Lower leg skin (tissue), 4 donors: Measurements from ENCODE around the gene NTM. TPM values are rescaled to one million over a fixed set of nuclear protein-coding genes. Genes with fewer than 3 reads are reported as not detected.

Experiments used
- DNase-seq, 2 donors: peaks; one replicate each; pipeline ENCODE4 v3.0.0-alpha.2; 2019; ENCODE audit warnings: low spot score in 2 of 2
- H3K4me3 ChIP-seq: fragments of 200-600 bp; sonication (generic); 2 replicates; pipeline ENCODE4 v1.5.1; 2017; ENCODE audit warnings: mild to moderate bottlenecking, low read depth; ENCODE audit not compliant: poor library complexity, severe bottlenecking
- CTCF ChIP-seq, 3 donors: fragments of 450-650 bp; IDR thresholded peaks; one replicate each; pipeline ENCODE4 v1.5.1; 2016; ENCODE audit warnings: antibody characterized with exemption in 3 of 3, mild to moderate bottlenecking in 3 of 3, moderate library complexity in 2 of 3
- POLR2A ChIP-seq, 2 donors: fragments of 450-650 bp; IDR thresholded peaks; one replicate each; pipeline ENCODE4 v1.6.1; 2016 to 2017; ENCODE audit warnings: antibody characterized with exemption in 2 of 2, mild to moderate bottlenecking in 1 of 2, moderate library complexity in 1 of 2
- WGBS, 2 donors: methylation state at CpG; one replicate each; pipeline ENCODE4 v1.1.5; 2018; 5-methylcytosine and 5-hydroxymethylcytosine counted together
- intact Hi-C: fragments of 100-400 bp; cut with DNase I; formaldehyde crosslinking; loops from one replicate; pipeline ENCODE4 v1.15.0; 2023; ENCODE audit warnings: low total_unique reads
- total RNA-seq, 4 donors: library from RNA; depleted of rRNA; stranded (reverse); fragments of >200 nt; gene quantifications; one replicate each; pipeline ENCODE4 v1.1.0, GENCODE V29; 2016

Gene NTM
- total RNA-seq, 4 donors from 2014 or later = 2.8 to 5.7 (median 4.9) TPM

GRCh38 chr11:131370901-131371790 lies 731 bp downstream of the NTM start:
- intact Hi-C loops = no loop called here
- DNase-seq = no peak
- H3K4me3 ChIP-seq = no peak overlapping the region
- TF ChIP-seq CTCF (IDR thresholded peaks at IDR 0.05) (no peak), POLR2A (IDR thresholded peaks at IDR 0.05) (no peak)
- 8 to 10% methylated on average over 26 of the region's 26 CpGs for whole genome bisulfite sequencing, 2 donors

DNA sequence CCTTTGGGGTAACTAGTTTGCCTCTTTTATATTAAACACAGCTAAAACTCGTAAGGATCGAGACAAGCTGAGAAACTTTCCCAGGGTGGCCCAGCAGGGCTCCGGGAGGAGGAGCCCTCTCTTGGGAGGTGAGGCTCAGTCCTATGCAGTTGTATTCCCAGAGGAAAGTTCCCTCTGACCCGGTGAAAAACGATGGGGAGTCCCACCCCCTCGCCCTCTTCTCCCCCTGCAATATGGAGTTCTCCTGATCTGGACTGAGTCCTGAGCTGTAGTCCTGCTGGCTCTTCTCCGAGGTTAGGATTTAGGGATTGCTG lies 1.3 kb downstream of the NTM start:
- no peak for TF ChIP-seq POLR2A (IDR thresholded peaks at IDR 0.05)
- TF ChIP-seq CTCF (IDR thresholded peaks at IDR 0.05) = no peak
- DNase-seq = no peak
- intact Hi-C loops = no loop called here
- 13 to 22% methylated on average over 7 of the region's 7 CpGs for WGBS, 2 donors
- H3K4me3 ChIP-seq = no peak overlapping the region

GRCh38 chr11:131372234-131372962 lies 2.0 kb downstream of the NTM start:
- TF ChIP-seq POLR2A (IDR thresholded peaks at IDR 0.05) (no peak), CTCF (IDR thresholded peaks at IDR 0.05) (no peak)
- WGBS, 2 donors = 77 to 82% methylated on average over 10 of the region's 10 CpGs
- intact Hi-C loops = no loop called here
- H3K4me3 ChIP-seq = no peak overlapping the region
- no peak for DNase-seq

GRCh38 chr11:131373095-131373725 lies 2.8 kb downstream of the NTM start:
- WGBS, 2 donors = 58% methylated on average over 9 of the region's 9 CpGs
- intact Hi-C loops = no loop called here
- no peak for DNase-seq
- no peak overlapping the region for H3K4me3 ChIP-seq
- no peak for TF ChIP-seq CTCF (IDR thresholded peaks at IDR 0.05)
- TF ChIP-seq POLR2A (IDR thresholded peaks at IDR 0.05) = no peak

GRCh38 chr11:131373756-131374155 lies 3.3 kb downstream of the NTM start:
- intact Hi-C loops = no loop called here
- WGBS, 2 donors = 88 to 95% methylated on average over 12 to 13 of the region's 13 CpGs
- DNase-seq = no peak
- TF ChIP-seq CTCF (IDR thresholded peaks at IDR 0.05) (no peak), POLR2A (IDR thresholded peaks at IDR 0.05) (no peak)
- H3K4me3 ChIP-seq = no peak overlapping the region
